Choroid plexus epithelial cell (primary cell): ENCODE data around the gene KIF5B.
"Not testable (repeated sequence)": the region's sequence is repeated elsewhere in the genome, so short reads cannot be mapped to it uniquely, and the experiment has no call there.

ENCODE experiments used
- DNase-seq: peaks from one replicate; pipeline ENCODE4 v3.0.0-alpha.2; 2010; ENCODE audit warnings: low read depth
- H3K4me3 ChIP-seq: 2 replicates; pipeline ENCODE4 v1.5.1; 2011; ENCODE audit warnings: low read depth, mild to moderate bottlenecking, control low read depth, low read length, moderate library complexity
- CTCF ChIP-seq: conservative IDR thresholded peaks from 2 replicates; pipeline ENCODE4 v1.5.1; 2011; ENCODE audit warnings: low read depth, mild to moderate bottlenecking, control low read depth, inconsistent platforms, low read length, moderate library complexity

KIF5B gene

GRCh38 chr10:32059472-32059871 lies 3.2 kb upstream of the KIF5B start:
- no peak overlapping the region for H3K4me3 ChIP-seq
- no peak for TF ChIP-seq CTCF
- DNase-seq: no peak

DNA sequence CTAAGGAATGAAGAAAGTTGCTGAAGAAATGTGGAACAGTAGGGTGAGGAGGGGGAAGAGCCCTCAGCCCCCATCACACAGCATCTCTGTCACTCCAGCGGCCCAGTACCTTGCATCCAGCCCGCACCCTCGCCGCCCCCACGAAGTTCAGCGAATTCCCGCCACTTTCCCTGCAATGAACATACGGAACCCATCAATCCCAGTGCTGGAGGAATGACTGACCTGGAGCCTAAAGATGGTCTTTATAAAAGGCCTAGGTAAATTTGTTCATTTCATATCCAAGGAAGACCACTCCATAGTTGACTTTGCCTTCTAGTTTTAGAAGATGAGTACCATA lies 779 bp upstream of the KIF5B start:
- H3K4me3 ChIP-seq: no peak overlapping the region
- DNase-seq: no peak

GRCh38 chr10:32055478-32056135 lies 618 bp downstream of the KIF5B start:
- DNase-seq: peak; percentile 71
- peak; percentile 35 for TF ChIP-seq CTCF
- H3K4me3 ChIP-seq: peak overlapping the region; percentile 95

More for the DNA sequence above, 779 bp upstream of the KIF5B start:
- TF ChIP-seq CTCF: no peak

DNA sequence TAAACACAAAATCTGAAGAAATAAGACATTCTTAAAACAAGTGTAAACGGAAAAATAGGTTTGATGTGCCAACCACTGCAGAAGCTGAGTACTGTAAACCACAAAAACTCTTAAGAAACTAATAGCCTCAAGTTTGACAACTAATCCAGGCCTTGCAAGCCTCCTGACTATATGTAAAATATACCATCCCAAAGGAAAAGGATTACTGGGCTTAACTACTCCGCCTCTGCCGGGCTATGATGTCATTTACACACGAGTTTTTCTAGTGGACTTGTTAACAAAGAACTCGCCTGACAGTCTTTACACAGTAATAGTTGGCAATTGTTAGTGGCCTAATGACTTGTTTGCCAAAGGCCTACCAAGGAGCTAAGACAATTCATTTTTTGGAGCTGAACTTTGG lies 2.1 kb downstream of the KIF5B start:
- DNase-seq: peak; percentile 72
- TF ChIP-seq CTCF: no peak
- peak overlapping the region; percentile 95 for H3K4me3 ChIP-seq

DNA sequence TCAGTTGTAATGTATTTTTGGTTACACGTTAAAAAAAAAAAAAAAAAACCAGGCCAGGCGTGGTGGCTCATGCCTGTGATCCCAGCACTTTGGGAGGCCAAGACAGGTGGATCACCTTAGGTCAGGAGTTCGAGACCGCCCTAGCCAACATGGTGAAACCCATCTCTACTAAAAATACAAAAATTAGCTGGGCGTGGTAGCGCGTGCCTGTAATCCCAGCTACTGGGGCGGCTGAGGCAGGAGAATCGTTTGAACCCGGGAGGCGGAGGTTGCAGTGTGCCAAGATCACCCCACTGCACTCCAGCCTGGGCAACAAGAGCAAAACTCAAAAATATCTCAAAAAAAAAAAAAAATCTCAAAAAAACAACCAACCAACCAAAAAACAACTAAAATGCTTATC lies 2.8 kb downstream of the KIF5B start:
- not testable (repeated sequence) for DNase-seq
- peak overlapping the region; percentile 95 for H3K4me3 ChIP-seq

GRCh38 chr10:32051926-32052325 lies 4.3 kb downstream of the KIF5B start:
- no peak for TF ChIP-seq CTCF
- peak; percentile 15 for DNase-seq
- no peak overlapping the region for H3K4me3 ChIP-seq

- DNase-seq: no peak
- TF ChIP-seq CTCF: no peak
- no peak overlapping the region for H3K4me3 ChIP-seq
Measured at GRCh38 chr10:32050177-32050576, 6.0 kb downstream of the KIF5B start.

GRCh38 chr10:32049113-32049512 lies 7.1 kb downstream of the KIF5B start:
- no peak for TF ChIP-seq CTCF
- no peak overlapping the region for H3K4me3 ChIP-seq
- DNase-seq: peak; percentile 12
